T47D (cell line): ENCODE measurements around the gene PLP2.

Experiments used
- DNase-seq, 2 experiments: peaks; one replicate each; pipeline versions ENCODE4 v3.0.0 to v3.0.0-alpha.2; 2011 to 2012; ENCODE audit warnings: low read depth in 1 of 2, low spot score in 1 of 2
- JUND ChIP-seq: IDR thresholded peaks from 2 replicates; pipeline ENCODE4 v1.6.1; 2012; ENCODE audit warnings: low read depth
- in situ Hi-C: cut with HindIII; loops from 2 replicates; pipeline ENCODE4 v1.10.0; 2016; ENCODE audit warnings: low sequenced_read_pairs, low pct_unique_long_range_greater_than_20kb

Gene PLP2

DNA sequence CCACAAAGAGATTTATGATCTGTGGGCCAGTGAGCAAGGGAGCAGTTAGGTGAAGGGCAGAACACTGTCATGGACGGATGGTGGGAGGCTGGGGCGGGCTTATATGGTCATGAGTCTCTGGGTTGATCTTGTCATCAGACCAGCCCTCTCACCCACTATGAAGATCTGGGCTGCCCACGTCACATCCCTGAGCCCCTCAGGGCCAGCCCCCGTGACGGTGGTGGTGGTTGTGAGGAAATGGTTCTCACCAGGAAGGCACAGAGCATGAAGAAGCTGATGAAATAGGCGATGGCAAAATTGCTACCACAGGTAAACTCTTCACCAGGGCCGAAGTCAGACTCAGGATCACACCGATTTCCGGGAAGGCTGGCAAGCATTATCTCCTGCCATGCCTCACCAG is 39.4 kb downstream of the PLP2 start:
- TF ChIP-seq JUND, result no peak
- no peak for DNase-seq
- in situ Hi-C loops, result no loop called here

DNA sequence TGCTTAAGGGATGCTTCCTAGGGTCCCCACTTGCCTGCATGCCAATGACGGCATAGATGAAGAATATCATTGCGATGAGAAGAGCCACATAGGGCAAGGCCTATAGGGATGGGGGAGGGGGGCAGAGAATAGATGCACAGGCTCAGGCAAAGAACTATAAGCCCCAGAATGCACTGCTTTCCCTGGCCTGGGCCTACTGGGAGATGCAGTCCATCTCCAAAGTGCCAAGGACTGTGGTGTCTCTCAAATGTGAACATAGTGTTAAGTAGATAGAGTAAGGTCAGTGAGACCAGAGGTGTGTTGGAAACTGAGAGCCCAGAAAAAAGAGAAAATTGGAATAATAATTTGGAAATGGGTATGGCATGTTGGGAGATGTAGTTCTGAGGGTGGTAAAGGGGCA is 40.5 kb downstream of the PLP2 start:
- no peak for TF ChIP-seq JUND
- in situ Hi-C loops, result no loop called here
- no peak for DNase-seq

DNA sequence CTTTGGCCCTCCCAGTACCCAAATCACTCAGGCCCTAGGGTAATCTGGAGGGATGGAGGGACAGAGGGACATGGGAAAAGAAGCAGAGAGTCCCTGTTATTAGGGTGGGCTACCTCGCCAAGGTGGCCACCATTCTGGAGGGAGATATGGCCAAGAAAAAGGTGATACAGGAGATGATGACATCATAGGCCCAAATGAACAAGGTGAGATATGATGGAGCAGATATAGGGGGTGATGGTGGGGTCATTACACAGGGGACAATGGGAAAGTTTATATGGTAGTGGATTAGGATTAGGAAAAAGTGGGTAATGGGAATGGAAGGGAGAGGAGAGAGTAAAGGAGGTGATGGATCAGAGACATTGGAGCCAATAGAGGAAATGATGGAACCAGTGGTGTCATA is 41.2 kb downstream of the PLP2 start:
- no peak for TF ChIP-seq JUND
- in situ Hi-C loops, result no loop called here
- no peak for DNase-seq

GRCh38 chrX:49214416-49214815 is 42.7 kb downstream of the PLP2 start:
- in situ Hi-C loops, result no loop called here
- DNase-seq, result no peak
- no peak for TF ChIP-seq JUND

DNA sequence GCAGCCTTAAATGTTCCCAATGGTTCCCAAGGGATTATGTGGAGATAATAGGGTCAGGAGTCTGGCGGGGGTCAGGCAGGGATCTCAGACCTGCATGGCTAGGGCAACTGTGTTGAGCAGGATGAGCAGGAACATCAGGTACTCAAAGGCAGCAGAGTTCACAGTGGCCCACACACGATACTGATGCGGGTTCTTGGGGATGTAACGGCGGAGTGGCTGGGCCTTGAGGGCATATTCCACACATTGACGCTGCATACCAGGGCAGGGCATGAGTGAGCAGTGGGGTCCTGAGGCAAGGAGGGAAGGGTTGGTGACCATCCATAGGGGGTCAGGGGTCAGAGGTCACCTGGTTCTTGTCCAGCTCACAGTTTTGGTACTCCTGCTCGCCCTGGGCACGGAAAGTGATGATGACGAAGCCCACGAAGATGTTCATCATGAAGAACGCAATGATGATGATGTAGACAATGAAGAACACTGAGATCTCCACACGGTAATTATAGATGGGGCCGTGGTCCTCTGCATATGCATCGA is 43.4 kb downstream of the PLP2 start:
- no peak for TF ChIP-seq JUND

DNA sequence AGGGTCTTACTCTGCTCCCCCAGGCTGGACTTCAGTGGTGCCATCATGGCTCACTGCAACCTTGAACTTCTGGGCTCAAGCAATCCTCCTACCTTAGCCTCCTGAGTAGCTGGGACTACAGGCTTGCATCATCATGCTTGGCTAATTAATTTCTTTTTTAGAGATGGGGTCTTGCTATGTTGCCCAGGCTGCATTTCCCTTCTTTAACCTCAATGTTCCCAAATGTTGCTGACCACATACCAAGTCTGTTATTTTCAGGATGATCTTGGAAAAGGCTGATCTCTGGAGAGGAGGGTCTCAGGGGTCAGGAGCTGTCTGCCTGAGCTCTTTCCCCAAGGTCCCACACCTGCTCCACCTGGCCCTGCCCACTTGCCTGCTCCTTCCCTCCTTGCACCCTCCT is 48.4 kb downstream of the PLP2 start:
- DNase-seq, result no peak
- no peak for TF ChIP-seq JUND
- in situ Hi-C loops, result no loop called here

More for the DNA sequence above, 43.4 kb downstream of the PLP2 start:
- in situ Hi-C loops, result no loop called here
- DNase-seq, result no peak

DNA sequence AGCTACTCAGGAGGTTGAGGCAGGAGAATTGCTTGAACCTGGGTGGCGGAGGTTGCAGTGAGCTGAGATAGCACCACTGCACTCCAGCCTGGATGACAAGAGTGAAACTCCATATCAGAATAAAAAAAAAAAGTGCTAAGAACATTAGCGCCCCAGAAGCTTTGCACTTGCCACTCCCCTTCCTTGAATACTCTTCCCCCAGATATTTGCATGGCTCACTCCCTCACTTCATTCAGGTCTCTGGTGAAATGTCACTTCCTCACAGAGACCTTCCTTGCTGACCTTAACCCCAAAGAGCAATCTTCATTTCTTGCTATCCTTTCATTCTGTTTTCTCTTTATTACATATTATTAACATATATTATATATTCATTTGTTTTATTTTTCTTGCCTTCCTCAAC is 50.2 kb downstream of the PLP2 start:
- no peak for TF ChIP-seq JUND

More for the DNA sequence above, 50.2 kb downstream of the PLP2 start:
- in situ Hi-C loops, result no loop called here
- DNase-seq, result no peak
